GDM1 (cell line): ENCODE measurements around the gene VDAC2.
"Not testable (repeated sequence)": the region's sequence is repeated elsewhere in the genome, so short reads cannot be mapped to it uniquely, and the experiment has no call there.

ENCODE experiments used
- DNase-seq: peaks from one replicate; lab custom pipeline; 2025; lab: John Stamatoyannopoulos, UW

The VDAC2 gene

GRCh38 chr10:75199949-75200348 is 10.6 kb upstream of the VDAC2 start:
- not testable (repeated sequence) for DNase-seq

GRCh38 chr10:75201793-75202307 is 8.7 kb upstream of the VDAC2 start:
- no peak for DNase-seq

GRCh38 chr10:75202321-75203045 is 8.1 kb upstream of the VDAC2 start:
- no peak for DNase-seq

GRCh38 chr10:75203046-75203620 is 7.5 kb upstream of the VDAC2 start:
- DNase-seq = not testable (repeated sequence)

GRCh38 chr10:75203724-75204123 is 6.9 kb upstream of the VDAC2 start:
- DNase-seq = no peak

- DNase-seq = no peak
Observed at GRCh38 chr10:75205908-75206307, 4.7 kb upstream of the VDAC2 start.

GRCh38 chr10:75206638-75207037 is 4.0 kb upstream of the VDAC2 start:
- not testable (repeated sequence) for DNase-seq

- DNase-seq = no peak
Observed at GRCh38 chr10:75207079-75207856, 3.3 kb upstream of the VDAC2 start.

- no peak for DNase-seq
Observed at GRCh38 chr10:75207857-75208144, 2.8 kb upstream of the VDAC2 start.

GRCh38 chr10:75208181-75208580 is 2.4 kb upstream of the VDAC2 start:
- no peak for DNase-seq

GRCh38 chr10:75209086-75209920 is 1.3 kb upstream of the VDAC2 start:
- no peak for DNase-seq

- peak; percentile 70 for DNase-seq
Observed at GRCh38 chr10:75209921-75210281, 695 bp upstream of the VDAC2 start.

GRCh38 chr10:75211007-75211691 is 553 bp downstream of the VDAC2 start:
- no peak for DNase-seq

GRCh38 chr10:75212343-75212742 is 1.7 kb downstream of the VDAC2 start:
- DNase-seq = no peak

GRCh38 chr10:75220274-75220673 is 9.7 kb downstream of the VDAC2 start:
- no peak for DNase-seq

GRCh38 chr10:75221492-75221891 is 10.9 kb downstream of the VDAC2 start:
- DNase-seq = not testable (repeated sequence)

GRCh38 chr10:75223507-75223906 is 12.9 kb downstream of the VDAC2 start:
- no peak for DNase-seq

- no peak for DNase-seq
Observed at GRCh38 chr10:75226095-75226494, 15.5 kb downstream of the VDAC2 start.

- no peak for DNase-seq
Observed at GRCh38 chr10:75226656-75227055, 16.1 kb downstream of the VDAC2 start.

- DNase-seq = no peak
Observed at GRCh38 chr10:75228278-75228677, 17.7 kb downstream of the VDAC2 start.

- DNase-seq = no peak
Observed at GRCh38 chr10:75228834-75229233, 18.2 kb downstream of the VDAC2 start.

- no peak for DNase-seq
Observed at GRCh38 chr10:75229971-75230370, 19.4 kb downstream of the VDAC2 start.
